HepG2 (cell line): Measurements from ENCODE around the gene CUL5. TPM values are rescaled to one million over a fixed set of nuclear protein-coding genes. Genes with fewer than 3 reads are reported as not detected.

Source experiments
- ATF7-NPFF ChIP-seq: sonication (generic); formaldehyde crosslinking; IDR thresholded peaks from 2 replicates; pipeline ENCODE4 v1.8.1; 2023; ENCODE audit warnings: mild to moderate bottlenecking, low read depth, missing genetic modification reagents, moderate library complexity
- CBFB ChIP-seq: sonication (generic); formaldehyde crosslinking; IDR thresholded peaks from 2 replicates; pipeline ENCODE4 v1.4.0; 2020; ENCODE audit warnings: missing genetic modification reagents
- CHD4 ChIP-seq: fragments of 200-600 bp; sonication (generic); IDR thresholded peaks from 2 replicates; pipeline ENCODE4 v1.7.0; 2017; ENCODE audit warnings: mild to moderate bottlenecking, low read length, borderline replicate concordance
- CTCF ChIP-seq: sonication (generic); formaldehyde crosslinking; IDR thresholded peaks from 2 replicates; pipeline ENCODE4 v1.5.0; 2020; ENCODE audit warnings: mild to moderate bottlenecking, missing genetic modification reagents, moderate library complexity
- FOXP1 ChIP-seq, 2 experiments: fragments of 450-650 bp in 1 of 2; IDR thresholded peaks; 2 replicates each; pipeline ENCODE4 v1.6.1; 2017 to 2018; ENCODE audit warnings: antibody characterized with exemption in 1 of 2
- GTF3A ChIP-seq: sonication (generic); formaldehyde crosslinking; conservative IDR thresholded peaks from 2 replicates; pipeline ENCODE4 v1.4.0; 2020; ENCODE audit warnings: mild to moderate bottlenecking, missing genetic modification reagents
- HHEX ChIP-seq: IDR thresholded peaks from 2 replicates; pipeline ENCODE4 v1.6.1; 2016; ENCODE audit warnings: control low read depth
- HMG20B ChIP-seq: conservative IDR thresholded peaks from 2 replicates; pipeline ENCODE4 v1.6.1; 2016; ENCODE audit warnings: missing genetic modification reagents, missing compliant biosample characterization
- MBNL3 ChIP-seq: fragments of 250-450 bp; sonication (Bioruptor Pico); conservative IDR thresholded peaks from 2 replicates; pipeline ENCODE4 v1.8.0; 2022; ENCODE audit warnings: mild to moderate bottlenecking, inconsistent platforms
- MIER3 ChIP-seq: IDR thresholded peaks from 2 replicates; pipeline ENCODE4 v1.6.1; 2016; ENCODE audit warnings: missing compliant biosample characterization, borderline replicate concordance
- MTA3 ChIP-seq: sonication (generic); formaldehyde crosslinking; IDR thresholded peaks from 2 replicates; pipeline ENCODE4 v1.4.0; 2020; ENCODE audit warnings: missing genetic modification reagents
- MYNN ChIP-seq: sonication (generic); formaldehyde crosslinking; IDR thresholded peaks from 2 replicates; pipeline ENCODE4 v1.4.0; 2020; ENCODE audit warnings: mild to moderate bottlenecking, low read depth, missing genetic modification reagents
- NFATC3 ChIP-seq: sonication (generic); formaldehyde crosslinking; IDR thresholded peaks from 2 replicates; pipeline ENCODE4 v1.5.1; 2020; ENCODE audit warnings: mild to moderate bottlenecking, missing genetic modification reagents
- PAWR ChIP-seq: sonication (generic); formaldehyde crosslinking; IDR thresholded peaks from 2 replicates; pipeline ENCODE4 v1.4.0; 2020; ENCODE audit warnings: missing genetic modification reagents, mild to moderate bottlenecking, borderline replicate concordance
- POLR2A ChIP-seq, 2 experiments: IDR thresholded peaks; 2 replicates each; pipeline ENCODE4 v1.6.1; 2011; ENCODE audit warnings: low read depth in 2 of 2, low read length in 2 of 2, mild to moderate bottlenecking in 1 of 2, moderate library complexity in 1 of 2; ENCODE audit not compliant: insufficient read depth in 1 of 2
- SETDB1 ChIP-seq: sonication (generic); formaldehyde crosslinking; IDR thresholded peaks from 2 replicates; pipeline ENCODE4 v1.5.1; 2020; ENCODE audit warnings: missing genetic modification reagents, mild to moderate bottlenecking, borderline replicate concordance
- SIN3B ChIP-seq: fragments of 150-350 bp; IDR thresholded peaks from 2 replicates; pipeline ENCODE4 v1.6.1; 2014; ENCODE audit warnings: low read length
- SRF ChIP-seq: IDR thresholded peaks from 2 replicates; pipeline ENCODE4 v1.6.1; 2011; ENCODE audit warnings: mild to moderate bottlenecking, low read depth, low read length, moderate library complexity
- ZBTB3 ChIP-seq: sonication (generic); formaldehyde crosslinking; IDR thresholded peaks from 2 replicates; pipeline ENCODE4 v1.4.0; 2020; ENCODE audit warnings: low read depth, mild to moderate bottlenecking, moderate library complexity, missing genetic modification reagents, borderline replicate concordance
- ZNF10 ChIP-seq: sonication (generic); formaldehyde crosslinking; IDR thresholded peaks from 2 replicates; pipeline ENCODE4 v1.4.0; 2020; ENCODE audit warnings: mild to moderate bottlenecking, low read depth, missing genetic modification reagents, borderline replicate concordance
- ZNF3 ChIP-seq: IDR thresholded peaks from 2 replicates; pipeline ENCODE4 v1.7.0; 2017; ENCODE audit warnings: inconsistent platforms
- ZNF333 ChIP-seq: sonication (generic); formaldehyde crosslinking; IDR thresholded peaks from 2 replicates; pipeline ENCODE4 v1.4.0; 2020; ENCODE audit warnings: mild to moderate bottlenecking, missing genetic modification reagents, borderline replicate concordance
- ZNF761 ChIP-seq: sonication (generic); formaldehyde crosslinking; conservative IDR thresholded peaks from 2 replicates; pipeline ENCODE4 v1.4.0; 2020; ENCODE audit warnings: mild to moderate bottlenecking, missing genetic modification reagents
- ZSCAN30 ChIP-seq: sonication (generic); formaldehyde crosslinking; IDR thresholded peaks from 2 replicates; pipeline ENCODE4 v1.5.0; 2020; ENCODE audit warnings: mild to moderate bottlenecking, missing genetic modification reagents
- ZZZ3 ChIP-seq: sonication (generic); formaldehyde crosslinking; IDR thresholded peaks from 2 replicates; pipeline ENCODE4 v1.4.0; 2020; ENCODE audit warnings: missing genetic modification reagents, mild to moderate bottlenecking, borderline replicate concordance
- polyA plus RNA-seq, 8 experiments: library from polyadenylated mRNA; depleted of rRNA in 3 of 8; stranded (reverse) in 7 of 8; unstranded in 1 of 8; fragments of >200 nt; fragmentation: Illumina TruSeq in 4 of 8; extraction: Trizol in 4 of 8; gene quantifications; 2 replicates each; pipeline versions ENCODE4 v1.2.1 to v1.2.3, GENCODE V29; 2011 to 2016; ENCODE audit warnings: low read depth in 4 of 8, missing spikeins in 1 of 8, mixed read lengths in 1 of 8; ENCODE audit not compliant: insufficient read depth in 1 of 8
- total RNA-seq, 5 experiments: library from RNA; depleted of rRNA; stranded (reverse); fragments of >200 nt; fragmentation: Illumina TruSeq; extraction: Trizol; gene quantifications; 2 replicates each; pipeline ENCODE4 v1.2.3, GENCODE V29; 2016; ENCODE audit warnings: low read depth in 1 of 5
- TF ChIP-seq, protein P1 (sequence below): sonication (generic); formaldehyde crosslinking; IDR thresholded peaks from 2 replicates; pipeline ENCODE4 v1.4.0; 2020; ENCODE audit warnings: missing genetic modification reagents, borderline replicate concordance

Gene CUL5
- total and polyA plus RNA-seq, 2 of the 13 experiments (the other 11 are each of a cell fraction or from before 2014, with no cell fraction given), result 7.0 to 24.7 TPM

GRCh38 chr11:108121274-108122155 is 112.8 kb downstream of the CUL5 start, which contains the start of gene ACAT1 (continued):
- TF ChIP-seq CTCF (CRISPR knock-in tag) (peak; percentile 45; the same call in 1 of the 2 replicates), ZNF761 (CRISPR knock-in tag) (no peak), ATF7-NPFF (CRISPR knock-in tag) (peak; percentile 77), SIN3B (no peak), CBFB (CRISPR knock-in tag) (no peak; the same call in 1 of the 2 replicates), POLR2A (IDR thresholded peaks at IDR 0.05; ENCODE audit: insufficient read depth in 1 of 2, low read depth in 2 of 2, low read length in 2 of 2) (peak; percentile 89 to 95), HHEX (CRISPR knock-in tag) (no peak), PAWR (CRISPR knock-in tag) (no peak), FOXP1 (IDR thresholded peaks at IDR 0.05) (no peak), FOXP1 (CRISPR knock-in tag; IDR thresholded peaks at IDR 0.05) (no peak), MIER3 (CRISPR knock-in tag) (no peak), MTA3 (CRISPR knock-in tag) (no peak), MBNL3 (CRISPR knock-in tag) (no peak), ZSCAN30 (CRISPR knock-in tag) (no peak), SRF (no peak), MYNN (CRISPR knock-in tag) (no peak), CHD4 (no peak), ZZZ3 (CRISPR knock-in tag) (no peak), HMG20B (no peak), ZBTB3 (CRISPR knock-in tag) (no peak), ZNF333 (CRISPR knock-in tag) (peak; percentile 77; the same call in 1 of the 2 replicates), ZNF3 (CRISPR knock-in tag) (0 out of 2 replicates have a peak, but pooled peaks have one; percentile 48), GTF3A (CRISPR knock-in tag) (no peak), NFATC3 (CRISPR knock-in tag) (no peak), ZNF10 (CRISPR knock-in tag) (no peak), SETDB1 (CRISPR knock-in tag) (no peak)
- TF ChIP-seq, protein P1, sequence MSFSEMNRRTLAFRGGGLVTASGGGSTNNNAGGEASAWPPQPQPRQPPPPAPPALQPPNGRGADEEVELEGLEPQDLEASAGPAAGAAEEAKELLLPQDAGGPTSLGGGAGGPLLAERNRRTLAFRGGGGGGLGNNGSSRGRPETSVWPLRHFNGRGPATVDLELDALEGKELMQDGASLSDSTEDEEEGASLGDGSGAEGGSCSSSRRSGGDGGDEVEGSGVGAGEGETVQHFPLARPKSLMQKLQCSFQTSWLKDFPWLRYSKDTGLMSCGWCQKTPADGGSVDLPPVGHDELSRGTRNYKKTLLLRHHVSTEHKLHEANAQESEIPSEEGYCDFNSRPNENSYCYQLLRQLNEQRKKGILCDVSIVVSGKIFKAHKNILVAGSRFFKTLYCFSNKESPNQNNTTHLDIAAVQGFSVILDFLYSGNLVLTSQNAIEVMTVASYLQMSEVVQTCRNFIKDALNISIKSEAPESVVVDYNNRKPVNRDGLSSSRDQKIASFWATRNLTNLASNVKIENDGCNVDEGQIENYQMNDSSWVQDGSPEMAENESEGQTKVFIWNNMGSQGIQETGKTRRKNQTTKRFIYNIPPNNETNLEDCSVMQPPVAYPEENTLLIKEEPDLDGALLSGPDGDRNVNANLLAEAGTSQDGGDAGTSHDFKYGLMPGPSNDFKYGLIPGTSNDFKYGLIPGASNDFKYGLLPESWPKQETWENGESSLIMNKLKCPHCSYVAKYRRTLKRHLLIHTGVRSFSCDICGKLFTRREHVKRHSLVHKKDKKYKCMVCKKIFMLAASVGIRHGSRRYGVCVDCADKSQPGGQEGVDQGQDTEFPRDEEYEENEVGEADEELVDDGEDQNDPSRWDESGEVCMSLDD (CRISPR knock-in tag), result 0 out of 2 replicates have a peak, but pooled peaks have one; percentile 8
